Transverse colon (tissue), 3 donors: Measurements from ENCODE around the gene NUPR1.

Experiments
- POLR2A ChIP-seq: fragments of 450-650 bp; IDR thresholded peaks from one replicate; pipeline ENCODE4 v1.6.1; 2016; ENCODE audit warnings: antibody characterized with exemption, mild to moderate bottlenecking, moderate library complexity
- TF ChIP-seq, protein P1 (sequence below), 5 experiments: fragments of 200-600 bp in 3 of 5; fragments of 450-650 bp in 2 of 5; sonication (generic) in 3 of 5; IDR thresholded peaks; 1 replicate in 2 of 5; 2 replicates in 3 of 5; pipeline ENCODE4 v1.5.1; 2016 to 2017; ENCODE audit warnings: antibody characterized with exemption in 5 of 5, inconsistent platforms in 3 of 5, mild to moderate bottlenecking in 2 of 5, moderate library complexity in 1 of 5

- no peak for TF ChIP-seq POLR2A
- TF ChIP-seq, protein P1, sequence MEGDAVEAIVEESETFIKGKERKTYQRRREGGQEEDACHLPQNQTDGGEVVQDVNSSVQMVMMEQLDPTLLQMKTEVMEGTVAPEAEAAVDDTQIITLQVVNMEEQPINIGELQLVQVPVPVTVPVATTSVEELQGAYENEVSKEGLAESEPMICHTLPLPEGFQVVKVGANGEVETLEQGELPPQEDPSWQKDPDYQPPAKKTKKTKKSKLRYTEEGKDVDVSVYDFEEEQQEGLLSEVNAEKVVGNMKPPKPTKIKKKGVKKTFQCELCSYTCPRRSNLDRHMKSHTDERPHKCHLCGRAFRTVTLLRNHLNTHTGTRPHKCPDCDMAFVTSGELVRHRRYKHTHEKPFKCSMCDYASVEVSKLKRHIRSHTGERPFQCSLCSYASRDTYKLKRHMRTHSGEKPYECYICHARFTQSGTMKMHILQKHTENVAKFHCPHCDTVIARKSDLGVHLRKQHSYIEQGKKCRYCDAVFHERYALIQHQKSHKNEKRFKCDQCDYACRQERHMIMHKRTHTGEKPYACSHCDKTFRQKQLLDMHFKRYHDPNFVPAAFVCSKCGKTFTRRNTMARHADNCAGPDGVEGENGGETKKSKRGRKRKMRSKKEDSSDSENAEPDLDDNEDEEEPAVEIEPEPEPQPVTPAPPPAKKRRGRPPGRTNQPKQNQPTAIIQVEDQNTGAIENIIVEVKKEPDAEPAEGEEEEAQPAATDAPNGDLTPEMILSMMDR (IDR thresholded peaks at IDR 0.05), result peak; percentile 52 to 74 (median 54)
Observed at GRCh38 chr16:28549301-28549899, 10.6 kb upstream of the NUPR1 start.
